Fibroblast of the aortic adventitia (primary cell): Measurements from ENCODE around the gene POU2F1. TPM values are rescaled to one million over a fixed set of nuclear protein-coding genes. Genes with fewer than 3 reads are reported as not detected.

Experiments used
- DNase-seq: peaks from one replicate; pipeline ENCODE4 v3.0.0-alpha.2; 2010; ENCODE audit warnings: low read depth
- H3K4me3 ChIP-seq: 2 replicates; pipeline ENCODE4 v1.5.1; 2011; ENCODE audit warnings: low read depth, mild to moderate bottlenecking, control low read depth, low read length, moderate library complexity
- CTCF ChIP-seq: IDR thresholded peaks from 2 replicates; pipeline ENCODE4 v1.5.1; 2011; ENCODE audit warnings: mild to moderate bottlenecking, low read length, control low read depth, inconsistent platforms; ENCODE audit not compliant: insufficient read depth
- total RNA-seq: library from RNA; depleted of rRNA; stranded (reverse); fragments of >200 nt; gene quantifications from 2 replicates; pipeline ENCODE4 v1.2.3, GENCODE V29; 2012; ENCODE audit warnings: low replicate concordance

The POU2F1 gene
- total RNA-seq, 1 donor = 10.7 TPM

DNA sequence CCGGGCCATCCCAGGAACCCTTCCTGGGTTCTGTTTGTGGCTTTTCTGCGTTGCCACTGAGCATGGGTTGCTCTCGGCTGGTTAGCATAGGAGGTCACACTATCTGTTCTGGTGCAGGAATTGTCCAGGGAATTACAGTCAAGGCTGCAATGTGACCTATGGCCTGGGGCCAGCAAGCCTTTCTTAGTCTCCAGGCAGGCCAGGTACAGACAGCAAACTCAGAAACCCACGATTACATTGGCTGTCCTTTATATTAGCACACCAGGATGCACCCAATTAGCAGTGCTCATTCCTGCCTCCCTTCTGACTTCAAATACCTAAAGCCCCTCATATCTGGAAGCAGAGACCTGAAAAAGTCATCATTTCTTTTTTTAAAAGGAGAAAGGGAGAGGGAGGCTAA lies 242.4 kb downstream of the POU2F1 start:
- no peak for TF ChIP-seq CTCF
- DNase-seq = no peak
- H3K4me3 ChIP-seq = no peak overlapping the region

DNA sequence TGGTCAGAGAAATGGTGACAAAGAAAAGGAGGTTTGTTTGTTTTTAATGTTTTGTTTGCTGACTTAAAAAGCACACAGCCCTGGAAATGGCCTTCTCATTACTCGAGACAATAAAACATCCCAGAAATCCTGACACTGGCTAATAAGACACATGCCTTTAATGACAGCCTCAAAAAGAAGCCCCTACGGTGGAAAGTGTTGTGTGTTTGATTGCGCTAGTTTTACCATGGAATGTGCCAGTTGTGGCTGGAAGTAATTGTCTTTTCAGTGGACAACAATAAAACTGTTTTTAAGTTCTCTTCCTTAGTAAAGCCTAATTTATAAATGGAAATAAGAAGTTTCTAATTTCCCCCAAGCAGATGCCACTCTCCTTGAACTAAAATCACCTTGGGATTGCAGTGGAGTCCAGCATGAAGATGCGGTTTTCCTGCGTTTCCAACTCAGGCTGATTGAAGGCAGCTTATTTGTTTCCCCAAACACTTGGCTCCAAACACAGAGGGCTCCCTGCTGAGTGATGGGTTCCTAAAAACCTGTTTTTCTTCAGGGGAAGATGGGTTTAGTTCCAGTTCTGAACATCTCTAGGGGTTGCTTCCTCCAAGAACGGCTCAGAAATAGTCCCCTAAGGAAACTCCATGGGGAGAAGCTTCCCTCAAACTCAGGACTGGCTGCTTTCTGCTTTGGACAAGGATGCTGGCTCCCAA lies 243.3 kb downstream of the POU2F1 start:
- no peak for TF ChIP-seq CTCF
- DNase-seq = no peak
- H3K4me3 ChIP-seq = no peak overlapping the region

DNA sequence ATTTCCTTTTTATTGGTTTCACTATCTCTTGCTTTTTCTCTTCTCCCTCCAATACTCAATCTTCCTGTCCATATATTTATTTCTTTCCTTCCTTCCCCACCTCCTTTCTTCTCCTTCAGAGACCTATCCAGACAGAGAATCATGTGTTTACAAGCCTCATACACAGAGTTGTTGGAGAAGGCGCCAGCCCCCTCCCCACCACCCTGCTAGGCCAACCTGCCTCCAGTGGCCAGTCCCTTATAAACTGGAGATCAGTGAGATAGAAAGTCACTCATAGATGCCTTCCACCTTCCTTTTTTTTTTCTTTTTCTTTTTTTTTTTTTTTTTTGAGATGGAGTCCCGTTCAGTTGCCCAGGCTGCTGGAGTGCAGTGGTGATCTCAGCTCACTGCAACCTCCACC lies 244.3 kb downstream of the POU2F1 start:
- H3K4me3 ChIP-seq = no peak overlapping the region
- no peak for TF ChIP-seq CTCF
- no peak for DNase-seq

GRCh38 chr1:167465743-167466142 lies 245.1 kb downstream of the POU2F1 start:
- DNase-seq = no peak
- no peak for TF ChIP-seq CTCF
- H3K4me3 ChIP-seq = no peak overlapping the region

DNA sequence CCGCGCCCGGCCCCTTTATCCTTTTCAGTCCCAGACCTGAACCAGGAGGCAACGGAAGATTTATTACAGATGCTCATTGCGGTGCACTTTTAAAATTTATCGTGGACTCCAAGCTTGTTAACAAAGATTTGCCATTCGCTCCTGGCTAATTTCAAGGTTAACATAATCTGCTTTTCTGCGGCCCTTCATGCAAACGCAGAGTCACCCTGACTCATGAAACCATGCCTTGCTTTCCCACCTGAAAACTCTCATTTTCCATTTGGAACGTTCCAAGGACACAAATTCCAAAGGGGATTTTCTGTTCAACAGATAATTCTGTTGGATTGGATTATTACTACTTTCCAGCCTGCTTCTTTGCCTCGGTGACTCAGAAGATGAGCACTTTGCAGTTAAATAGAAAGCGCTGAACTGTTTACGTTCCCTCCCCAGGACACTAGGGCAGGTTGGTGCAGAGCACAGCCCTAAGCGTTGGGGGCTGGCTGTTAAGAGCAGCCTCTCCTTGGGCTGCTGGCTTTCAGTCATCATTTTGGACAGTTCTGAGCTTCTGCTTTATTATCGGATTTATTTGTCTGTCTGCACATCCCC lies 246.5 kb downstream of the POU2F1 start:
- H3K4me3 ChIP-seq = no peak overlapping the region
- DNase-seq = no peak
- TF ChIP-seq CTCF = no peak

DNA sequence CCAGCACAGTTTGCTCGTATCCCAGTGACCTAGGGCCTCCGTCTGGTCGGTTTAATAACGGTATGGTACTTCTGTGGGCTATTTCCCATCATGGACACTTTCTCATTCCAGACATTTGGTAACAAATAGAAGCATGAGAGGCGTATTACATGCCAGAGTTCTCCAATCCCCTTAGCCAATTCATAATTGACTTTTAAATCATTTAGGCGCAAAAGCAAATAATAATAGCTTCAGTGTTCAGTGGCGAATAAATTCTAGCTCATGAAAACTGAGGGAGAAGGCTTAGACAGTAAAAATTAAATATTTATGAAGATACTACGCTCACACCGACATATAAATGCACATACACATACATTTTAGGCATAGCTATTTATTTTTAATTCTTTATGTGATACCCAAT lies 247.1 kb downstream of the POU2F1 start:
- DNase-seq = no peak
- H3K4me3 ChIP-seq = no peak overlapping the region
- TF ChIP-seq CTCF = no peak
